Nephron (organoid): Measurements from ENCODE around the gene P3H3.
A peak's percentile ranks its signal among the peaks of the same experiment; 100 is the strongest.

Experiments
- H3K27ac Mint-ChIP-seq, 3 experiments: 2 replicates each; pipeline ENCODE4 v1.8.0; 2020; ENCODE audit warnings: mixed read lengths in 3 of 3, mild to moderate bottlenecking in 2 of 3, moderate library complexity in 1 of 3
- H3K27me3 Mint-ChIP-seq: 2 replicates; pipeline ENCODE4 v1.8.0; 2021; ENCODE audit warnings: low read depth, mild to moderate bottlenecking, moderate library complexity, mixed read lengths
- H3K36me3 Mint-ChIP-seq: 2 replicates; pipeline ENCODE4 v1.8.0; 2020; ENCODE audit warnings: low read depth, mixed read lengths
- H3K4me1 Mint-ChIP-seq: 2 replicates; pipeline ENCODE4 v1.8.0; 2020; ENCODE audit warnings: mixed read lengths
- H3K4me3 Mint-ChIP-seq, 3 experiments: 2 replicates each; pipeline ENCODE4 v1.8.0; 2020; ENCODE audit warnings: mild to moderate bottlenecking in 3 of 3, mixed read lengths in 3 of 3, moderate library complexity in 2 of 3
- H3K9me3 Mint-ChIP-seq: 2 replicates; pipeline ENCODE4 v1.8.0; 2020; ENCODE audit warnings: mixed read lengths
- CTCF ChIP-seq, 3 experiments: fragments of 200-600 bp; sonication (generic); IDR thresholded peaks; one replicate each; pipeline ENCODE4 v1.5.0; 2021; ENCODE audit warnings: antibody characterized with exemption in 3 of 3; ENCODE audit not compliant: unreplicated experiment in 3 of 3

P3H3 gene

GRCh38 chr12:6786416-6787094 is 41.7 kb upstream of the P3H3 start:
- no peak overlapping the region for H3K4me3 Mint-ChIP-seq
- H3K27me3 Mint-ChIP-seq = peaks cover 3% of the 10 kb centered on the region
- H3K36me3 Mint-ChIP-seq = no peaks in the 10 kb centered on the region
- TF ChIP-seq CTCF (IDR thresholded peaks at IDR 0.05; ENCODE audit: unreplicated experiment in 3 of 3) = no peak
- H3K9me3 Mint-ChIP-seq = no peaks in the 10 kb centered on the region
- peak overlapping the region in 2 of 3 experiments; percentile 61 to 75 for H3K27ac Mint-ChIP-seq
- H3K4me1 Mint-ChIP-seq = peaks cover 13% of the 10 kb centered on the region

DNA sequence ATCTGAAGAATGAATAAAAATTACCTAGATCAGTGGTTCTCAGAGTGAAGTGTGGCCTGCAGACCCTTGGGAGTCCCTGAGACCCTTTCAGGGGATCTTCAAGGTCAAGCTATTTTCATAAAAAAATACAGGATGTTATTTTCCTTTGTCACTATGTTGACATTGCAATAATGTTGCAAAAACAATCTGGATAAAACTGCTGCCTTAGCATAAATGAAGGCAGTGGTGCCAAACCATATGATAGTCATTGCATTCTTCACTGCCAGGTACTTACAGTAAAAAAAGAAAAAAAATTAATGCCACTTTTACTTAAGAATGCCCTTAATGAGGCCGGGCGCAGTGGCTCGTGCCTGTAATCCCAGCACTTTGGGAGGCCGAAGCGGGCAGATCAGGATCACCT is 40.9 kb upstream of the P3H3 start:
- H3K27me3 Mint-ChIP-seq = peaks cover 3% of the 10 kb centered on the region
- peaks cover 16% of the 10 kb centered on the region for H3K4me1 Mint-ChIP-seq
- H3K4me3 Mint-ChIP-seq = no peak overlapping the region
- peak overlapping the region in 2 of 3 experiments; percentile 61 to 75 for H3K27ac Mint-ChIP-seq
- no peaks in the 10 kb centered on the region for H3K36me3 Mint-ChIP-seq
- no peak for TF ChIP-seq CTCF (IDR thresholded peaks at IDR 0.05; ENCODE audit: unreplicated experiment in 3 of 3)
- H3K9me3 Mint-ChIP-seq = no peaks in the 10 kb centered on the region

- Mint-ChIP-seq H3K27me3 (peaks cover 3% of the 10 kb centered on the region), H3K36me3 (no peaks in the 10 kb centered on the region), H3K4me1 (peaks cover 25% of the 10 kb centered on the region), H3K4me3 (peak within 1 kb of the TSS in 2 of 3 experiments; percentile 19 to 52), H3K27ac (peak within 1 kb of the TSS; percentile 33 to 44 (median 39)), H3K9me3 (no peaks in the 10 kb centered on the region)
- TF ChIP-seq CTCF (IDR thresholded peaks at IDR 0.05; ENCODE audit: unreplicated experiment in 3 of 3) = no peak
Observed at GRCh38 chr12:6788972-6789924, 39.0 kb upstream of the P3H3 start, which contains the start of gene CD4. Gene CD4, plus strand, starts transcription at chr12:6789528. Its CDS starts 10,611 bp downstream, at chr12:6800139.

DNA sequence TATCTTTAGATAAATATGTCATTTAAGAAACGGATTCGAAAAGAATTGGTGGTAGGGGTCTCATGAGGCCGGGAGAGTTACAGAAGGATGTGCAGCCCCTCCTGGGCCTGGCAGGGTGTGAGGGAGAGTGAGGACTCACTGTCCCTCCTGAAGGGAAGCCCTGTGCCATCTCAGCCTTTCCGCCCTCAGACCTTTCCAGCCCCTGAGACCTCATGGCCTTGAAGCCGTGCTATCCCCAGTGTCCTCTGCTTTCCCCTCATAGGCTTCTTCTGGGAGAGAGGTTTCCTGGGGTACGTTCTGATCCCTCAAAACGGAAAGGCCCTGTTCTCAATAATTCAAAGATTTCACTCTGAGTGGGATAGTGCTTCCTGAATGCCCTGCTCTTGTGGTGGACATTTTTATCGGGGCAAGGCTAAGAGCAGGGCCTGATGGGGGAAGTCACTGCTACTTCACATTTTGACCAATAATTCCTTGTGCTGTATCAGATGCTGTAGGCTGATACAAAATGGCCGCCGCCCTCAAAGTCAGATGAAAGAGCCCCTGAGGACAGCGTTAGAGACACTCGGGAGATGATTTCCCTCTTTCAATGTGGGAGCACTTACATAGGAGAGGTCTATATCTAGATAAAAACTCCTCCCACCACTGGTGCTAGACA is 37.6 kb upstream of the P3H3 start:
- peaks cover 25% of the 10 kb centered on the region for H3K4me1 Mint-ChIP-seq
- H3K9me3 Mint-ChIP-seq = no peaks in the 10 kb centered on the region
- peak overlapping the region; percentile 39 to 67 (median 44) for H3K27ac Mint-ChIP-seq
- H3K36me3 Mint-ChIP-seq = no peaks in the 10 kb centered on the region
- no peak for TF ChIP-seq CTCF (IDR thresholded peaks at IDR 0.05; ENCODE audit: unreplicated experiment in 3 of 3)
- H3K27me3 Mint-ChIP-seq = no peaks in the 10 kb centered on the region
- H3K4me3 Mint-ChIP-seq = peak overlapping the region in 1 of 3 experiments; percentile 22

GRCh38 chr12:6791931-6792520 is 36.2 kb upstream of the P3H3 start:
- Mint-ChIP-seq H3K27me3 (no peaks in the 10 kb centered on the region), H3K4me1 (peaks cover 25% of the 10 kb centered on the region), H3K4me3 (peak overlapping the region; percentile 60 to 69 (median 65)), H3K9me3 (no peaks in the 10 kb centered on the region), H3K36me3 (no peaks in the 10 kb centered on the region), H3K27ac (peak overlapping the region; percentile 96 to 98 (median 97))
- TF ChIP-seq CTCF (IDR thresholded peaks at IDR 0.05; ENCODE audit: unreplicated experiment in 3 of 3) = no peak
